H1 (cell line): ENCODE measurements around the gene LUM. TPM values are rescaled to one million over a fixed set of nuclear protein-coding genes. Genes with fewer than 3 reads are reported as not detected.

ENCODE experiments used
- CTCF ChIA-PET: fragments of 300-600 bp; sonication (Branson Sonifier 250); formaldehyde crosslinking; loops from one replicate; lab custom pipeline; 2021; ENCODE audit not compliant: partially characterized antibody; lab: Charles Lee
- POLR2A ChIA-PET: fragments of 300-600 bp; sonication (Branson Sonifier 250); formaldehyde crosslinking; loops from one replicate; lab custom pipeline; 2021; ENCODE audit warnings: inconsistent platforms; ENCODE audit not compliant: partially characterized antibody; lab: Charles Lee
- DNase-seq, 2 experiments: peaks; one replicate each; pipeline versions ENCODE4 v3.0.0 to v3.0.0-alpha.2; 2010 to 2022; ENCODE audit warnings: low spot score in 2 of 2, low read depth in 1 of 2, mixed read lengths in 1 of 2
- FAIRE-seq: peaks from 2 replicates; lab custom pipeline; 2011; peaks lifted over from hg19 to GRCh38; lab: Jason Lieb, UNC
- H2AFZ ChIP-seq: 2 replicates; pipeline ENCODE4 v1.8.1; 2012; ENCODE audit warnings: low read length, inconsistent platforms
- H2AK5ac ChIP-seq: 2 replicates; pipeline ENCODE4 v1.6.1; 2013; ENCODE audit warnings: low read depth, low read length
- H2BK120ac ChIP-seq: replicated peaks from 2 replicates; pipeline ENCODE3; 2013; ENCODE audit warnings: low read depth, low read length, inconsistent platforms
- H2BK12ac ChIP-seq: 2 replicates; pipeline ENCODE4 v1.6.1; 2013; ENCODE audit warnings: low read depth, low read length
- H2BK15ac ChIP-seq: 2 replicates; pipeline ENCODE4 v1.6.1; 2013; ENCODE audit warnings: low read length
- H2BK20ac ChIP-seq: 2 replicates; pipeline ENCODE4 v1.6.1; 2013; ENCODE audit warnings: low read length
- H2BK5ac ChIP-seq: 2 replicates; pipeline ENCODE4 v1.6.1; 2013; ENCODE audit warnings: low read depth, low read length
- H3K14ac ChIP-seq: 2 replicates; pipeline ENCODE4 v1.6.1; 2013; ENCODE audit warnings: inconsistent platforms; ENCODE audit not compliant: insufficient read length
- H3K18ac ChIP-seq: 2 replicates; pipeline ENCODE4 v1.6.1; 2013; ENCODE audit warnings: low read length; ENCODE audit errors: extremely low read depth
- H3K23ac ChIP-seq: 2 replicates; pipeline ENCODE4 v1.6.1; 2013; ENCODE audit warnings: inconsistent platforms; ENCODE audit not compliant: insufficient read length
- H3K23me2 ChIP-seq: 2 replicates; pipeline ENCODE4 v1.6.1; 2013; ENCODE audit warnings: low read depth, low read length
- H3K27ac ChIP-seq: 2 replicates; pipeline ENCODE4 v1.6.1; 2011; ENCODE audit warnings: low read depth, low read length, inconsistent platforms
- H3K27me3 ChIP-seq, 4 experiments: replicated peaks in 1 of 4; 1 replicate in 1 of 4; 2 replicates in 3 of 4; pipeline versions ENCODE4 v1.6.1 to v1.8.1; 2011 to 2013; ENCODE audit warnings: low read length in 3 of 4, mild to moderate bottlenecking in 3 of 4, inconsistent platforms in 2 of 4, mixed read lengths in 2 of 4, moderate library complexity in 1 of 4; ENCODE audit not compliant: control insufficient read depth in 3 of 4, insufficient read depth in 3 of 4; ENCODE audit errors: extremely low read depth in 1 of 4
- H3K36me3 ChIP-seq, 4 experiments: 2 replicates each; pipeline versions ENCODE4 v1.6.1 to v1.8.1; 2011 to 2013; ENCODE audit warnings: mild to moderate bottlenecking in 4 of 4, low read length in 3 of 4, moderate library complexity in 2 of 4, control low read depth in 1 of 4, inconsistent platforms in 1 of 4; ENCODE audit not compliant: insufficient read depth in 4 of 4, control insufficient read depth in 2 of 4
- H3K4ac ChIP-seq: replicated peaks from 2 replicates; pipeline ENCODE3; 2013; ENCODE audit warnings: low read length, low read depth, mixed read lengths, inconsistent platforms; ENCODE audit not compliant: insufficient read length
- H3K4me1 ChIP-seq, 4 experiments: replicated peaks in 1 of 4; 1 replicate in 1 of 4; 2 replicates in 3 of 4; pipeline versions ENCODE4 v1.6.1 to v1.8.1; 2011 to 2013; ENCODE audit warnings: low read length in 3 of 4, inconsistent platforms in 2 of 4, mixed read lengths in 1 of 4; ENCODE audit not compliant: insufficient read depth in 4 of 4, control insufficient read depth in 3 of 4
- H3K4me2 ChIP-seq, 2 experiments: 2 replicates each; pipeline versions ENCODE4 v1.6.1 to v1.8.1; 2011 to 2013; ENCODE audit warnings: low read depth in 2 of 2, low read length in 2 of 2, control low read depth in 1 of 2, inconsistent platforms in 1 of 2, mild to moderate bottlenecking in 1 of 2; ENCODE audit not compliant: insufficient read depth in 1 of 2
- H3K4me3 ChIP-seq, 4 experiments: fragments of 200-600, 300-600 bp in 1 of 4; sonication (generic), shearing (Covaris generic), sonication (Bioruptor Twin) in 1 of 4; 2 replicates each; pipeline versions ENCODE4 v1.5.1 to v1.8.1; 2011 to 2016; ENCODE audit warnings: low read length in 4 of 4, low read depth in 3 of 4, control low read depth in 2 of 4, inconsistent platforms in 2 of 4, mild to moderate bottlenecking in 2 of 4, mixed read lengths in 1 of 4, moderate library complexity in 1 of 4; ENCODE audit not compliant: insufficient read depth in 2 of 4; ENCODE audit errors: extremely low read depth in 1 of 4
- H3K56ac ChIP-seq: replicated peaks from 2 replicates; pipeline ENCODE3; 2013; ENCODE audit warnings: low read depth, mild to moderate bottlenecking, mixed read lengths, low read length, inconsistent platforms; ENCODE audit not compliant: insufficient read length
- H3K79me1 ChIP-seq: 2 replicates; pipeline ENCODE4 v1.6.1; 2013; ENCODE audit warnings: low read depth, low read length, control low read depth
- H3K79me2 ChIP-seq, 2 experiments: 2 replicates each; pipeline versions ENCODE4 v1.6.1 to v1.8.1; 2012 to 2013; ENCODE audit warnings: low read length in 2 of 2, mild to moderate bottlenecking in 2 of 2, inconsistent platforms in 1 of 2; ENCODE audit not compliant: insufficient read depth in 2 of 2, control insufficient read depth in 1 of 2
- H3K9ac ChIP-seq, 4 experiments: replicated peaks in 1 of 4; 1 replicate in 1 of 4; 2 replicates in 3 of 4; pipeline versions ENCODE4 v1.6.1 to v1.8.1; 2011 to 2013; ENCODE audit warnings: low read depth in 3 of 4, low read length in 3 of 4, control low read depth in 2 of 4, mild to moderate bottlenecking in 2 of 4, moderate library complexity in 2 of 4, inconsistent platforms in 1 of 4; ENCODE audit errors: extremely low read depth in 1 of 4
- H3K9me3 ChIP-seq, 2 experiments: 2 replicates each; pipeline versions ENCODE4 v1.6.1 to v1.8.1; 2012 to 2013; ENCODE audit warnings: mild to moderate bottlenecking in 2 of 2, moderate library complexity in 2 of 2, control low read depth in 1 of 2, inconsistent platforms in 1 of 2, low read depth in 1 of 2, low read length in 1 of 2, mixed read lengths in 1 of 2; ENCODE audit not compliant: insufficient read depth in 2 of 2
- H4K20me1 ChIP-seq, 2 experiments: replicated peaks in 1 of 2; 2 replicates each; pipeline versions ENCODE3 to v1.8.1; 2011 to 2013; ENCODE audit warnings: inconsistent platforms in 2 of 2, low read length in 2 of 2, mild to moderate bottlenecking in 1 of 2; ENCODE audit not compliant: insufficient read depth in 2 of 2, control insufficient read depth in 1 of 2
- H4K5ac ChIP-seq: 2 replicates; pipeline ENCODE4 v1.6.1; 2013; ENCODE audit warnings: low read length, low read depth, mixed read lengths, inconsistent platforms; ENCODE audit not compliant: insufficient read length
- H4K8ac ChIP-seq: 2 replicates; pipeline ENCODE4 v1.8.0; 2013; ENCODE audit warnings: mild to moderate bottlenecking, moderate library complexity, low read length, inconsistent platforms; ENCODE audit not compliant: insufficient read depth; ENCODE audit errors: extremely low read depth
- H4K91ac ChIP-seq: replicated peaks from 2 replicates; pipeline ENCODE3; 2013; ENCODE audit warnings: low read length, mixed read lengths, inconsistent platforms; ENCODE audit not compliant: insufficient read length
- ATF2 ChIP-seq: IDR thresholded peaks from 2 replicates; pipeline ENCODE4 v1.6.1; 2012; ENCODE audit warnings: low read length, inconsistent platforms
- BACH1 ChIP-seq: IDR thresholded peaks from 2 replicates; pipeline ENCODE4 v1.6.1; 2012; ENCODE audit warnings: low read length, improper control_type of control experiment
- CHD2 ChIP-seq: IDR thresholded peaks from 2 replicates; pipeline ENCODE4 v1.6.1; 2012; ENCODE audit warnings: low read length, improper control_type of control experiment
- CTBP2 ChIP-seq: IDR thresholded peaks from 2 replicates; pipeline ENCODE4 v1.7.0; 2011; ENCODE audit warnings: borderline replicate concordance, mild to moderate bottlenecking, moderate library complexity, mixed read lengths, low read length; ENCODE audit not compliant: insufficient read depth, insufficient read length
- E2F6 ChIP-seq: IDR thresholded peaks from 2 replicates; pipeline ENCODE4 v1.6.1; 2012; ENCODE audit warnings: inconsistent platforms
- EP300 ChIP-seq, 2 experiments: IDR thresholded peaks; 1 replicate in 1 of 2; 2 replicates in 1 of 2; pipeline ENCODE4 v1.6.1; 2011 to 2012; ENCODE audit warnings: low read depth in 2 of 2, low read length in 2 of 2, mild to moderate bottlenecking in 2 of 2, borderline replicate concordance in 1 of 2, inconsistent platforms in 1 of 2, moderate library complexity in 1 of 2
- EZH2 ChIP-seq: fragments of 200-600 bp; sonication (generic); IDR thresholded peaks from 2 replicates; pipeline ENCODE4 v1.7.1; 2012; ENCODE audit warnings: low read depth, mild to moderate bottlenecking, moderate library complexity, low read length, inconsistent platforms; ENCODE audit not compliant: severe bottlenecking
- MAFK ChIP-seq: IDR thresholded peaks from 2 replicates; pipeline ENCODE4 v1.6.1; 2012; ENCODE audit warnings: low read depth, mild to moderate bottlenecking, improper control_type of control experiment, low read length
- SP1 ChIP-seq: IDR thresholded peaks from 2 replicates; pipeline ENCODE4 v1.6.1; 2011; ENCODE audit warnings: low read depth, low read length
- SRF ChIP-seq: IDR thresholded peaks from 2 replicates; pipeline ENCODE4 v1.6.1; 2011; ENCODE audit warnings: mild to moderate bottlenecking, low read depth, low read length, moderate library complexity
- ZNF274 ChIP-seq: IDR thresholded peaks from 2 replicates; pipeline ENCODE4 v1.7.0; 2012; ENCODE audit warnings: low read length, borderline replicate concordance; ENCODE audit errors: extremely low read depth
- WGBS, 2 experiments: shearing (Covaris generic) in 1 of 2; methylation state at CpG; one replicate each; pipeline versions ENCODE4 v1.1.6 to v1.1.7; 2013 to 2015; ENCODE audit warnings: low lambda C conversion rate in 2 of 2, mixed read lengths in 2 of 2, inconsistent platforms in 1 of 2, low coverage in 1 of 2, missing lambda C conversion rate in 1 of 2; ENCODE audit not compliant: insufficient replicate concordance in 2 of 2, insufficient coverage in 1 of 2, insufficient read length in 1 of 2; ENCODE audit errors: extremely low coverage in 1 of 2, missing lambda C conversion rate in 1 of 2; 5-methylcytosine and 5-hydroxymethylcytosine counted together
- polyA plus RNA-seq, 7 experiments: library from polyadenylated mRNA; depleted of rRNA in 3 of 7; stranded (reverse) in 5 of 7; unstranded in 2 of 7; fragments of >200 nt in 5 of 7; fragments of 200-250 nt in 2 of 7; gene quantifications; 1 replicate in 5 of 7; 2 replicates in 1 of 7; 4 replicates in 1 of 7; pipeline versions ENCODE4 v1.2.1 to v1.2.3, GENCODE V29; 2011 to 2013; ENCODE audit warnings: missing spikeins in 2 of 7, mixed read lengths in 2 of 7
- total RNA-seq: library from RNA; stranded (reverse); fragmentation: NEBNext Ultra II Directional; extraction: Animal tissue kit (Norgen Biotek cat#: 25700); gene quantifications from 2 replicates; pipeline ENCODE4 v1.2.1, GENCODE V29; 2021

LUM gene
- total and polyA plus RNA-seq, 2 of the 8 experiments (the other 6 are each of a cell fraction or from before 2014, with no cell fraction given) = not detected

- no peak for DNase-seq
- H3K18ac ChIP-seq = no peak overlapping the region
- H3K14ac ChIP-seq = no peak overlapping the region
- no peak overlapping the region for H3K9ac ChIP-seq
- H2BK20ac ChIP-seq = no peak overlapping the region
- H3K4me1 ChIP-seq = no peaks in the 10 kb centered on the region
- H4K91ac ChIP-seq = no peak overlapping the region
- no peak overlapping the region for H3K27ac ChIP-seq
- H3K79me1 ChIP-seq = no peaks in the 10 kb centered on the region
- no peak overlapping the region for H4K8ac ChIP-seq
- H2AFZ ChIP-seq = no peak overlapping the region
- no peak overlapping the region for H3K4ac ChIP-seq
- H4K20me1 ChIP-seq = no peaks in the 10 kb centered on the region
- no peak overlapping the region for H2BK12ac ChIP-seq
- no peak overlapping the region for H3K56ac ChIP-seq
- WGBS, 2 experiments = 85% methylated on average over 5 of the region's 5 CpGs; no CpG with 5 or more reads in 1 of the 2 experiments
- no peak for FAIRE-seq
- H3K36me3 ChIP-seq = no peaks in the 10 kb centered on the region
- no peak overlapping the region for H2BK15ac ChIP-seq
- POLR2A ChIA-PET = no interaction called here
- H3K79me2 ChIP-seq = no peaks in the 10 kb centered on the region
- H3K4me3 ChIP-seq = no peak overlapping the region
- H3K4me2 ChIP-seq = no peak overlapping the region
- H2AK5ac ChIP-seq = no peak overlapping the region
- H2BK120ac ChIP-seq = no peak overlapping the region
- H4K5ac ChIP-seq = no peak overlapping the region
- H3K23me2 ChIP-seq = no peaks in the 10 kb centered on the region
- CTCF ChIA-PET = interaction anchor here (0.9 to 3.5 kb wide), 8 partner anchors 12 to 245 kb away, joined by 3 to 29 read pairs (median 6); no protein-coding TSS in a partner anchor
- no peaks in the 10 kb centered on the region for H3K9me3 ChIP-seq
- no peak overlapping the region for H3K23ac ChIP-seq
- H3K27me3 ChIP-seq = no peaks in the 10 kb centered on the region
- no peak overlapping the region for H2BK5ac ChIP-seq
- TF ChIP-seq SRF (no peak), CTBP2 (no peak), ATF2 (no peak), SP1 (no peak), BACH1 (no peak), EZH2 (no peak), CHD2 (no peak), ZNF274 (no peak), EP300 (IDR thresholded peaks at IDR 0.05; ENCODE audit: borderline replicate concordance in 1 of 2, low read depth in 2 of 2, low read length in 2 of 2) (no peak), E2F6 (no peak), MAFK (no peak)
These were observed 876 bp downstream of the LUM start for GRCh38 chr12:91110311-91110924.
